GM18508 (cell line): Measurements from ENCODE around the gene PEF1.

Experiments used
- ATAC-seq: cut with Tn5 transposase; IDR thresholded peaks from one replicate; pipeline ENCODE4 v1.9.1; 2021; ENCODE audit warnings: moderate number of reproducible peaks; ENCODE audit not compliant: insufficient read depth, unreplicated experiment

PEF1 gene, protein sequence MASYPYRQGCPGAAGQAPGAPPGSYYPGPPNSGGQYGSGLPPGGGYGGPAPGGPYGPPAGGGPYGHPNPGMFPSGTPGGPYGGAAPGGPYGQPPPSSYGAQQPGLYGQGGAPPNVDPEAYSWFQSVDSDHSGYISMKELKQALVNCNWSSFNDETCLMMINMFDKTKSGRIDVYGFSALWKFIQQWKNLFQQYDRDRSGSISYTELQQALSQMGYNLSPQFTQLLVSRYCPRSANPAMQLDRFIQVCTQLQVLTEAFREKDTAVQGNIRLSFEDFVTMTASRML

DNA sequence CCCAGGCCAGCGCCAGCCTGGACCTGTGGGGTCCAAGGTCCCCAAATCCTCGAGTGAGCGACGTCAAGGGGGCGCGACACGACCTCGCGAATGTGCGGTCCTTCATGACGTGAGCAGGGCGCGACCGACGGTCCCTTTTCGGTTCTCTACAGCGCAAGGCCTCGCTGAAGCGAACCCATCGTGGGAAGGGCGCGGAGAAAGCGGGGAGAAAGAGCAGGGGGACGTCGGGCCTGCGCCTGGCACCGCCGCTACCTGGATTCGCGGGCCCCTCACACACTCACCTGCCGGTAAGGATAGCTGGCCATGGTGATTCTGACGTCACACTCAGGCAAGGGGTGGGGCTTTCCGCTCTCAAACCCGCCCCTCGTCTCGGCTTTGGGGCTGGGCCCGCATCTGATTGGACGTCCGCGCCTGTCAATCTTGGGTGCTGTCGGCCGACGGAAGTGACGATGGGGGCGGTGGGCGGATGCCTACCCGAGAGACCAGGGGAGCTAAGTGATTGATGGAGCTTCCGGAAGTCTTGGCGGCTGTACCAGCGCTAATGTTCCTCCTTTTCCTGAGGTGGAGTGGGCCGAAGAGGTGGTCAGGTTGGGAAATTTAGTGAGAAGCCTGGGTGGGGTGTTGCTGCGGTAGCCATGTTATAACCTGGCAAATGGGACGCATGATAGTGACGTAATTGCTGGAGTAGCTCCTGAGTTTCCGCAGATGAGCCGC, at the start of gene PEF1:
TSS of gene PEF1 (minus strand) at position 317 of the 714 bp plus-strand sequence. CDS start at position 305, 12 bp downstream.
- peak; percentile 75 for ATAC-seq

DNA sequence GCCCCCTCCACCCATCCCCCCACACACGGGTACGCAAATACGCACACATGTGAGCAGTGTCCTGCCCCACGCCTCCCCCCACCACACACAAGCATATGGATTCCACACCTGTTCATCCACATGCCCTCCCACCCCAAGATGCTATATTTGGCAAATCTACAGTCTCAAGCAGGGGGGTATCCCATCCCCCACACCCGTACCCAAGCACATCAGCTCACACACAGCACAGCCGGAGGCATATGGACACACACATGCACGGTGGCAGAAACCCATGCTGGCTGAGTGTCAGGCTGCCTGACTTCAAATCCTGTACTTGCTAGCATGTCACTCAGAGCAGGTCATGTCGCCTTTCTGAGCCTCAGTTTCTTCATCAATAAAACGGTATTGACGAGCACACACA, 48.6 kb upstream of the PEF1 start:
- no peak for ATAC-seq

DNA sequence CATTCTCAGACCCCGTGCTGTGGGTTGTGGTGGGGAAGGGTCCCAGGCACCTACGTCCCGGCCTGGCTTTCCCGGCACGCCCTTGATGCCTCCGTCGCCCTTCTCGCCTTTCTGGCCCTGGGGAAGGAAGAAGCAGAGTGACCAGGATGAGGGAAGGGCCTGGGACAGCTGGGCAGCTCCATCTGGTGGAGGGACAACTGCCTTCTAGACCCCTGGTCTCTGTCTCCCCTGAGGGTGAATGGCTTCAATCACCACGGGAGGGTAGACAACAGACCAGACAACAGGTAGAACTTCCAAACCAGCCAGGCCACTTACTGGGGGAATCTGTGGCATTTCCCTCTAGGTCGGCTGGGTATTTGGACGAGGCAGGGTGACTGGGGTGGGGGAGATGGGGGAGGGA, 47.3 kb upstream of the PEF1 start:
- ATAC-seq, result no peak

DNA sequence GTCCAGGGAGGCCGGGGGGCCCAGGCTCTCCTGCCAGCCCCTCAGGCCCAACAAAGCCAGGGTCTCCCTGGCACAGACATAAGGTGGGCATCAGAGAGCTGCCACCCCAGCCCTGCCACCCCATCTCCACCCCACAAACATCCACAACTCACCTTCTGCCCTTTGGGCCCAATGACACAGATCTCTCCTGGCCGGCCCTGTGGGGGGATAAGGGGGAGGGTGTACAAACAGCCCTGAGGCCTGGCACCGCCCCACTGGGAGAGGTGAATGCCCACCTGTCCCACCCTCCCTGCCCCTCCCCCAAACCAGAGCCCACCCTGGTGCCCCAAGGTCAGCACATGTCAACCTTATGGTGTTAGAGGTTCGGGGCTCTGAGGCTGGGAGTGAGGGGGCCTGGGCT, 46.8 kb upstream of the PEF1 start:
- ATAC-seq, result no peak

DNA sequence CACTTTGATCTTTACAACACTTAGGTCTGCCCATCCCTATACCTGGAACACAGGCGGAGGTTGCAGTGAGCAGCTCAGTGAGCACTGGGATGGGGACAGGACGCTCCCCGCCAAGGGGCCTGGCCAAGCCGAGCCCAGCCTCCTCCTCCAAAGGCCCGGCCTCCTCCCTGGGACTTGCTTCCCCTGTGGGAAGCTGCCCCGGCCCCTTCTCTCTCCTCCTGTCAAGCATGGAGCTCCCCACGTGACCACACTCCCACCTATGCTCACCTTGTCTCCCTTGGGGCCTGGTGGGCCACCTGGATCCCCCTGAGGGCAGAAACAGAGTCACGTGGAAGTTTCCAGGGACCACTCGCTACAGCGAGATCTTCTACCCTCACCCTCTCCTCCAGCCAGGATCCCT, 46.2 kb upstream of the PEF1 start:
- ATAC-seq, result no peak

DNA sequence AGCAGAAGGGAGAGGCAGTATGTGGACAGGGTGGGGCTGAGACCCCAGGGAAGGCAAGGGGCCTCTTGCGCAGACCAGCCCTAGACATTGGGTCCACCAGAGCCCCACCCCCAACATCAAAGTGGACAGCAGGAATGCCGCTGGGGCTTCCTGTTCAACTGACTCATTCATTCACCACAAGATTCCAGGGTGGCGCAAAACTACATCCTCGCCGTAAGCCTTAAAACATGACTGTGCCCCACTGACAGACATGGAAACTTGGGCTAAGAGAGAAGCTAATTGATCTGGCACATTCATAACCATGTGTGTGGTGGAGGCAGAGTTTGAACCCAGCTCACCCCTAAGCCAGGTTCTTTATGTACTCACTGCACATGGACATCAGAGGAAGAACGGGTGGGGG, 45.2 kb upstream of the PEF1 start:
- no peak for ATAC-seq

DNA sequence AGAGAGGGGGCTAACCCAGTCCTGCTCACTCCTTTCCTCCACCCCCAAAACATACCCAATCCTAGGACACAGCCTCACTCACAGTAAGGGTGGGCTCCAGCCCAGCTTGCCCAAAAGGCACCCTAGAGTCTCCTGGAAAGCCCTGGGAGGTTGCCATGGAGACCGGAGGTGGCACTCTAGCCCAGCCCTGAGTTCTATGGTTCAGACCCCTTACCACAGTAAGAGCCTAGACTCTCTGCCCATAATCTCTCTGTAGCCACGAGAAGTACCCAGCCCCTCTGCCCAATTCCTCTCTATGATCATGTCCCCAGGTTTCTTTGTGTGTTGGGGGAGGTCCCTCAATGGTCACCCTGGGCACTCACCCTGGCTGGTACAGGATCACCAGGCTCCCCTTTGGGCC, 44.7 kb upstream of the PEF1 start:
- ATAC-seq, result no peak

DNA sequence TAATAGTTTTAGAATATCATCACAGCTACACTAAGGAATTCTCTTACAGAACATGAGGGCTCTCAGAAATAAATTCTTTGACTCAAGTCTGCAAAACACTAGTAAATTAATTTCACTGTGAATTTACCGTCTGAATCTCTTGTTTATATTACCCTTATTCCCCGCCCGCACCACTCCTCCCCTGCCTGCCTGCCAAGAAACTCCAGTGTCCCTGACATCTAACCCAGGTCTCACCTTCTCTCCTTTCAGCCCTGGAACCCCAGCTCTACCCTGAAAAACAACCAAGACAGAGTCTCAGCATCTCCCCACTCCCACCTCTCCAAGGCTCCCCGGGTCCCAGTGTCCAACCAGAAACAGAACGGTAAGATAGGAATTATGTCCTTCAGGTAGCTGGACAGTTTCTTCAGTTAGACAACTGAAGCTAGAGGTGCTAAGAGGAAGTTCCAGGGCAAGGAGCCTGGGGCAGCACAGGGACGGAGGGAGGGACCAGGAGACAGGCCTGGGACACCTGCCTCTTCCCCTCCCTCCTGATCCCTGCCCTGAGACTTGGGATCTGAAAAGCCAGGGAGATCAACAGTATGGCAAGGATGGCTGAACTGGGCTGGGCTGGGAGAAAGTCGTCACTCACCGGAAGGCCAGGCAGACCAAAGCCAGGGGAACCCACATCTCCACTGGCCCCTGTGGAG, 43.7 kb upstream of the PEF1 start:
- ATAC-seq, result no peak

DNA sequence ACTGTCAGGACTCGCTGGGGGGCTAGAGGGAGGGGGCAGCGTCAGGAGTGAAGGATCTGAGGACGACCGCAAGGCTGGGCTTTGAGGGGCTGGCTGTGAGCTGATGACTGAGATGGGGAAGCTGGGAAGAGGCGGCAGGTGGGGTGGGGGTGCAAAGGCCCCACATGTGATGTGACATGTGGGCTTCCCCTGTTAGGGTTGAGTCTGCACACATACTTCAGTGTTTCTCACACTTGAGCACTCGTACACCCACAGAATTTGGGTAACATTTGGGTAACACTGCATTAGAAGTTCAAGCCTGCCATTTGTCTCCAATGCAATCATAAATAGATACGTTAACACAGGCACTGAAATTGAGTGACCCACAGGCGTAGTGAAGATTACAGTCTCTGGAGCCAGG, 42.9 kb upstream of the PEF1 start:
- no peak for ATAC-seq

DNA sequence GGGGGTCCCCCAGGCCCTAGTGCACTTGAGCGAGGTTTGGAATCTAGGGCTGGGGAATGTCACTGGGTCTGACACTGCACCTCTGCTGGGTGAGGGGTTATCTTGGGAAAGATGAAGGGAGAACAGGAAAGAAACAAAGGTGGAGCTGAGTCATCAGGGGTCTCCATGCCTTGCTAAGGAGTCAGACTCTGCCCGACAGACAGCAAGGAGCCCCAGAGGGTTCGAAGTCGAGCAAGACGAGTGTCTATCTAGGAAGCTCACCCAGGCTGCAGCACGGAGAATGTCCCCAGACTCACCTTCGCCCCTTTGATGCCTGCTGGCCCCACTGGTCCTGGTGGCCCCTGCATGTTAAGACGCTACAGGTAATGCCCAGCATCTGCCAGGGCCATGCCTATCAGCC, 41.1 kb upstream of the PEF1 start:
- ATAC-seq, result no peak

DNA sequence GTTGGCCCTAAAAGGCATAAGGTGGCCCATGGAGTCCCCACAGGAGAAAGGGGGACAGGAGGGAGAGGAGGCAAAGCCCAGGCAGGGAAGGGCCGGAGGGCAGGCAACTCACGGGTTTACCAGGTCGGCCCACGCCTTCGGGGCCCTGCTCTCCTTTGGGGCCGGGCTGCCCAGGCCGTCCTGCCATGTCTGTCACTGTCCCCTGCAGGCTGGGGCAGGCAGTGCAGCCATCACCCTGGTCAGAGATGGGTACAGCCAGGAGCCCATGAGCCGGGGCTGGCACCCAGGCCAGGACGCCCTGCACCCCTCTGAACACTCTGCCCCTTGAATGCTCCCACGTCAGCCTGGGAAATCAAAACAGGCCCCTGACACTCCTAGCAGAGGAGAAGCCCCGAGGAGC, 39.3 kb upstream of the PEF1 start:
- ATAC-seq, result no peak

DNA sequence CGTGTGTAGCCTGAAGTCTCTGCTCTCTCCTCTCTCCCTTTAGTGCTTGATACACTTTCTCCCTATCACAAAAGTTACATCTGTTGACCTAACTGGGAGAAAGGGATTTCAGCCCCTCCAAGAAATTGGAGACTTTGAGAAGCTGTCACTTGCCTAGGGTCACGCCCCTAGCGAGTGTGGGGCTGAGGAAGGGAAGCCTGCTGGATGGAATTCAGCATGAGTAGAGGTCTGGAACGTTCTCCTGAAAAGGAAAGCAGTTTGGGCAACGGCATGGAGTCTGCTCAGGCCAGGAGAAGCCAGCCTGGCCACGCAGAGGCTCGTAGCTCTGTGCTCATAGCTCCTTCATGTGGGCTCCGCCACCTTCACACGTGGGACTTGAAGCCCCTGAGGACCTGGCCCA, 36.7 kb upstream of the PEF1 start:
- no peak for ATAC-seq

DNA sequence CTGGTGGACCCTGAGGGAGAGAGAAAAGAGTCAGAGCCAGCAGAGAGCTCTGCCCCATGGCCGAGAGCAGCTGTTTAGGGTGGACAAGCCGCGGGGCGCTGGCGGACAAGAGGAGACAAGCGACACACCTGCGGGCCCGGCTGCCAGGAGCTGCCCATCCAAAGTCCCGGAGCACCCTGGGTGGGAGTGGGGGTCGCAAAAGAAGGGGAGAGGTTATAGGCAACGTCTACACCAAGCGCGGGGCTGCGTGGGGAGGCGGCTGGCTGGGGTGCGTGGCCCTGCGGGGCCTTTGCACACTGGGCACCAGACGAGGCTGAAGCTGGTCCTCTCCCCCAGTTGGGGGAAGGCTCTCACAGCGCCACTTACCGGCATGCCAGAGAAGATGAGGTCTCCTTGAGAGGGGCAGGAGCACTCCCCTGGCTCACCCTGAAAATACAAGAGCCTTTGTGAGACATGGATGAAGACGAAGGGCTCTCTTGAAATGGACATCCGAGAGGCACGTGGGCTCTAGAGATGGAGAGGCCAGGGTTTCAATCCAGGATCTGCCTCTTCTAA, 35.1 kb upstream of the PEF1 start:
- ATAC-seq, result no peak

DNA sequence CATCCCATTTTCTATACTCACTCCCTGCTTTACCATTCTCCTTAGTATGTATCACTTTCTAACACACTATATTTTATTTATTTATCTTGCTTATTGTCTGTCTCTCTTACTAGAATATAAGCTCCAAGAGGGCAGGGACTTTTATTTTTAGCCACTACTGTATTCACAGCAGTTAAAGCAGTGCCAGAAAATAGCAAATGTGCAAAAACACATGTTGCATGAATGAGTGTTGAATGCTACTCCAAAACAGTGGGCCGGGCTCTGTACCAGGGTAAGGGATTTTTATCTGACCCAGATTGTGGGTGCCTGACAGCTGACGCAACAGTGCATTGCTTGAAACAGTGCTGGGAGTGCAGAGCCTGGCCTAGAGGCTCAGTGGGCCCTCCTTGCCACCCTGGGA, 34.4 kb upstream of the PEF1 start:
- ATAC-seq, result no peak

DNA sequence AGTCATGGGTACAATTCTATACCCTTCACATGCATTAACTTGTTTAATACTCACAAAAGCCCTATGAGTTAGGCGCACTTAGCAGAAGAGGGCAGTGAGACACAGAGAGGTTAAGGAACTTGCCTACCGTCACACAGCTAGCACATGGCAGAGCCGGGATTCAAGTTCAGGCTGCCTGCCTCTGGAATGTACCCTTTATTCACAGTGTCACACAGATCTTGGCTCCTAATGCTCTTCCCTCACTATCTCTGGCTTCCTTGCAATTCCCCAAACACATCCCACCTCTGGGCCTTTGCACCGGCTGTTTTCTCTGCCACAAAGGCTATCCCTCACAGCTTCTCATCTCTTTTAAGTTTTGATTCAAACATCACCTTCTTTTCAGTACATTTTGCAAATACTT, 34.0 kb upstream of the PEF1 start:
- ATAC-seq, result no peak

DNA sequence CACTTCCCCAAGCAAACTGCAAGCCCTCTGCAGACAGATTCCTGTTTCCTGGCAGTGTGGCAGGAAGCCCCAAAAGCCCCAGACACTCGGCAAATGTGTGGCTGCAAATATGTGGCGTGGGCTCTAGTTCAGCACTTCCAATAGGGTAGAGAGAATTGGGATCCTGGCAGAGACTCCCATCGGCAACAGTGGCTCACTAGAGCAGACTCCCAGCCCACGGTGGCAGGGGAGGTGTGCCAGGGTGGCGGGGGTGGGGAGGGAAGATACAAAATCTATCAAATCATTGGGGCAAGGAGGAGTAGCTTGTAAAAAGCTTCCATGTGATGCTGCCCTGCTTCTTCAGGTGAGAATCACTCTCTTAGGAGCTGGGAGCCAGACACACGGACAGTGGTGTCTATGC, 33.3 kb upstream of the PEF1 start:
- ATAC-seq, result no peak

DNA sequence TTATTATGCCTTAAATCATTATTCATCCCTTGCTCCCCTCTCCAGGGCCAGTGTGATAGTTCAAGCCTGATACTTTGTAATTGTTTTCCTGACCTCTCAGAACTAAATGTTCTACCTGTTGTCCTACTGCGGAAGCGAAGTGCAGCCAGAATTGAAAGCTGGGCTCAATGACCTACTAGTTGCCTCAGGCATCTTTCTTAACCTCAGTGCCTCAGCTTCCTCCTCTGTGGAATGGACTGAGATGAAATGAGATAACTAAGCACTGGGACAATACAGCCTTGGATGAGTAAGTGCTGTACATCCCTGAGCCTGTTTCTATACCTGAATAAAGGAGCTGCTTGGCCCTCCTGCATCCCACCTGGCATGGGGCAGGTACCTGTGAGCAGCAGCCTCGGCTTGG, 32.7 kb upstream of the PEF1 start:
- no peak for ATAC-seq

DNA sequence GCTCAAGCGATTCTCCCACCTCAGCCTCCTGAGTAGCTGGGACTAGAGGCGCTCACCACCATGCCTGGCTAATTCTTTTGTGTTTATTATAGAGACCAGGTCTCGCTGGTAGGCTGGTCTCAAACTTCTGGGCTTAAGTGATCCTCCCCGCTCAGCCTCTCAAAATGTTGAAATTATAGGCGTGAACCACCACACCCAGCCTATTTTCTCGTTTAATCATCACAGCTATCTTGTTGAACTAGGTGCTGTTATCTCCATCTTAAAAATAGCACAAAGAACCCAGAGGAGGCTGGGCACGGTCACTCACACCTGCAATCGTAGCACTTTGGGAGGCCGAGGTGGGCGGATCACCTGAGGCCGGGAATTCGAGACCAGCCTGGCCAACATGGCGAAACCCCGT, 31.1 kb upstream of the PEF1 start:
- ATAC-seq, result no peak

DNA sequence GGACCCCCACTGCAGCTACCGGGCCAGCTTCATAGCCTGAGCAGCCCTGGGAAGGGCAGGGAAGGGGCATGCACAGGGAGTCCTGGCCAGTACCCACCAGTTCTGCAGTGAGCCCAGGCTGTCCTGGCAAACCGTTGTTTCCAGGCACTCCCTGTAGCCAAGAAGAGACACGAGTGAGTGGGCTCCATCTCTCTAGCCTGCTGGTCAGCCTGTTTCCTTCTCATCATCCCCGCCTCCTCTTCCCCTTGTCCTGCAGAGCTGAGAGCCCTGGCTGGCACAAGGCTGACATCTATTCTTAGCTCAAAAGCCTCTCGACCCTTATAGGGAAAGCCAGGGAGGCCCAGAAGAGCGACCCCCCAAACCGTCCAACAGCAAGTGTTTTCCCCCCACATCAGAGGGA, 30.5 kb upstream of the PEF1 start:
- no peak for ATAC-seq

DNA sequence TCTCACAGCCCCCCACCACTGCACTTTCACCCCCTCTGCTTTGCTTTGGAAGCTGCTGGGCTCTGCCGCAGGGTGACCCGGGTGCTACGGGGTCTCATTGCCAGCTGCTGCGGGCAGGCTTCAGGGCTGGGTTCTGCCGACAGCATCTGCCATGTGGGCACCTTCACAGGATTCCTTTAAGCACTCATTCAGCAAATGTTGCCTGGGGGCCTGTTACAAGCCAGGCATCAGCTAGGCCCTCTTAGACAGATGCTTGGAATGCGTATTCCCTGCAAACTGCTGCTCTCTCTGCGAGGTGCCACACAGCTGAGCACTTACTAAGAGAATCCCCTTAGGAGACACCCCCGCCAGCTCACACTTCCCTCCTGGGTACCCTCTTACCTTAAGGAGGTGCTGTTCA, 29.9 kb upstream of the PEF1 start:
- no peak for ATAC-seq

DNA sequence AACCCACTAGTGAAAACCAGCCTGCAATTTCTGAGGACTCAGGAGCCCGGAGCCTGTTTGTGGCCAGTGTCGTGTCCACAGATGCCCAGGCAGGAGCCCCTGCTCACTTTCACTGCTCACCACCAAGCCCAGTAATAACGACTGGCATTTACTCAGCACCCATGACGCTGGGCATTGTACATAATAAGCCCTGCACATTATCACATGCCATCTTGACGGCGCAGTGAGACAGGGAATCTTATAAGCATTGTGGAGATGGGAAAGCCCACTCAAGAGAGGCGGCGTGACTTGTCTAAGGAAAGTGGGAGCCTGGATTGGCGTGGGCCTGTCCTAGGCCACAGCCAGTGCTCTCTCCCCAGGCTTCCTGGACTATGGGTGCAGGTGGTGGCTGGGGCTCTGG, 28.8 kb upstream of the PEF1 start:
- no peak for ATAC-seq
